H1 (cell line): Measurements from ENCODE around the gene STK11. TPM values are rescaled to one million over a fixed set of nuclear protein-coding genes. Genes with fewer than 3 reads are reported as not detected.

ENCODE experiments used
- MAFK ChIP-seq: IDR thresholded peaks from 2 replicates; pipeline ENCODE4 v1.6.1; 2012; ENCODE audit warnings: low read depth, mild to moderate bottlenecking, improper control_type of control experiment, low read length
- SAP30 ChIP-seq: fragments of 300-600 bp; sonication (generic); IDR thresholded peaks from 2 replicates; pipeline ENCODE4 v1.7.1; 2012; ENCODE audit warnings: low read length, moderate library complexity, mild to moderate bottlenecking, inconsistent platforms; ENCODE audit not compliant: insufficient read depth, insufficient replicate concordance
- TCF12 ChIP-seq: IDR thresholded peaks from 2 replicates; pipeline ENCODE4 v1.6.1; 2011; ENCODE audit warnings: low read depth, mild to moderate bottlenecking, low read length
- polyA plus RNA-seq, 7 experiments: library from polyadenylated mRNA; depleted of rRNA in 3 of 7; stranded (reverse) in 5 of 7; unstranded in 2 of 7; fragments of >200 nt in 5 of 7; fragments of 200-250 nt in 2 of 7; gene quantifications; 1 replicate in 5 of 7; 2 replicates in 1 of 7; 4 replicates in 1 of 7; pipeline versions ENCODE4 v1.2.1 to v1.2.3, GENCODE V29; 2011 to 2013; ENCODE audit warnings: missing spikeins in 2 of 7, mixed read lengths in 2 of 7
- total RNA-seq: library from RNA; stranded (reverse); fragmentation: NEBNext Ultra II Directional; extraction: Animal tissue kit (Norgen Biotek cat#: 25700); gene quantifications from 2 replicates; pipeline ENCODE4 v1.2.1, GENCODE V29; 2021

STK11 gene
- total and polyA plus RNA-seq, 2 of the 8 experiments (the other 6 are each of a cell fraction or from before 2014, with no cell fraction given) = 45.3 to 70.7 TPM

GRCh38 chr19:1181606-1182005, 24.0 kb upstream of the STK11 start (continued):
- TF ChIP-seq MAFK = no peak
- TF ChIP-seq SAP30 = no peak
- no peak for TF ChIP-seq TCF12
